ENCODE data around the gene CFAP57.

The CFAP57 gene

DNA sequence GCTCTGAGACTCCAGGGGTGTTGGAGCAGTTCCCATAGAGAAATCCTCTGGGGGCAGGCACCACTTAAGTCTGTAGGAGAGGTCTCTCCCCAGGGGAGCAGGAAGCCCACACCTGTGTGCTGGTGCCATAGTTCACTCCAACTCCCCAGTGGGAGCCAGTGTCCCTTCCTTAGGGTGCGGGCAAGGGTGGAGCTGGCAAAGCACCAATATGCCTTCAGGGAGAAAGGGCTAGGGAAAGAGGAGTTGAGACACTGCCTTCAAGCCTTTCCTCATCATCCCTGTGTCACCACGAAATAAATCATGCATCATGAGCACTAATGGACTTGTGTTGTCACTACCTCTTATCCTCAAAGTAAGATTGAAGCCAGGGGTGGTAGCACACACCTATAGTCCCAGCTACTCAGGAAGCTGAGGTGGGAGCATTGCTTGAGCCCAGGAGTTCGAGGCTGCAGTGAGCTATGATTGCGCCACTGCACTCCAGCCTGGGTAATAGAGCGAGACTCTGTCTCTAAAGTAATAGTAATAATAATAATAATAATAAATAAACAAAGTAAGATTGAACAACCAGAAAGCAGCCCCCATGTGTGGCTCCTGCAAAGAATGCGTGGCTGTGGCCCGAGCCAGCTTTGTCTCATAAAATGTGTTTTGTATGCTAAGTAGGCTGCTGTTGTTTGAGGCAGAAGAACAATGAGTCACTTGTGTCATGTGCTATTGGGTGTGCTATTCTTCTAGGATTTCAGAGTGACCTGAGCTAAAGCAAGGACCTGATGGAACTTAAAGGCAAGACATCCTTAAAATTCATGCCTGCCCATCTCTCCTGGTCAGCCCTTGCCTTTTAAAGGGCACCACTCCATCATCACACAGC lies 122.0 kb downstream of the CFAP57 start:
- Histone ChIP-seq H3K36me3 (ENCODE audit: control insufficient read depth in 1 of 2, insufficient read depth in 2 of 2, low read length in 2 of 2) (no peaks in the 10 kb centered on the region), H3K9me3 (ENCODE audit: control insufficient read depth in 1 of 2, low read length in 2 of 2) (no peaks in the 10 kb centered on the region), H3K27me3 (ENCODE audit: control insufficient read depth in 1 of 2, insufficient read depth in 2 of 2, low read length in 2 of 2) (no peaks in the 10 kb centered on the region), H3K27ac (ENCODE audit: low read depth, low read length) (no peak overlapping the region), H3K9ac (ENCODE audit: low read depth in 1 of 2, low read length in 2 of 2) (no peak overlapping the region), H3K4me3 (ENCODE audit: low read depth in 1 of 2, low read length in 2 of 2) (no peak overlapping the region), H3K4me1 (ENCODE audit: control insufficient read depth in 1 of 2, insufficient read depth in 2 of 2, low read length in 2 of 2) (peaks cover 29 to 42% of the 10 kb centered on the region in 2 donors)

DNA sequence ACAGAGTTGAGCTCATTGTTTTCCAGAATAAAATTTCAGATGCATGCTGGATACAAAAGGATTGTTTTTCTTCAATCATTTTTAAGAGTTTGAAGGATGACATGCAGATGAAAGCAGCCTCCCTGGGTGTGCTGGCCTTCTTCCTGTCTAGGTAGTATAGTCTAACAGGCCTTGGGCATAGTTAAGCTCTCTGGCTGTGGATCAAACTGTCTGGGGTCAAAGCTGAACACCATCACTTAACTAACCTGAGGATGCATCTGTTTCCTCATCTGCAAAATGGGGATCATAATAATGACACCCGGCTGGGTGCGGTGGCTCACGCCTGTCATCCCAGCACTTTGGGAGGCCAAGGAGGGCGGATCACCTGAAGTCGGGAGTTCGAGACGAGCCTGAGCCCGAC lies 122.6 kb downstream of the CFAP57 start:
- peaks cover 28 to 38% of the 10 kb centered on the region in 2 donors for H3K4me1 ChIP-seq (ENCODE audit: control insufficient read depth in 1 of 2, insufficient read depth in 2 of 2, low read length in 2 of 2)
- no peaks in the 10 kb centered on the region for H3K9me3 ChIP-seq (ENCODE audit: control insufficient read depth in 1 of 2, low read length in 2 of 2)
- H3K9ac ChIP-seq (ENCODE audit: low read depth in 1 of 2, low read length in 2 of 2): no peak overlapping the region
- H3K36me3 ChIP-seq (ENCODE audit: control insufficient read depth in 1 of 2, insufficient read depth in 2 of 2, low read length in 2 of 2): no peaks in the 10 kb centered on the region
- no peak overlapping the region for H3K4me3 ChIP-seq (ENCODE audit: low read depth in 1 of 2, low read length in 2 of 2)
- no peaks in the 10 kb centered on the region for H3K27me3 ChIP-seq (ENCODE audit: control insufficient read depth in 1 of 2, insufficient read depth in 2 of 2, low read length in 2 of 2)
- no peak overlapping the region for H3K27ac ChIP-seq (ENCODE audit: low read depth, low read length)

DNA sequence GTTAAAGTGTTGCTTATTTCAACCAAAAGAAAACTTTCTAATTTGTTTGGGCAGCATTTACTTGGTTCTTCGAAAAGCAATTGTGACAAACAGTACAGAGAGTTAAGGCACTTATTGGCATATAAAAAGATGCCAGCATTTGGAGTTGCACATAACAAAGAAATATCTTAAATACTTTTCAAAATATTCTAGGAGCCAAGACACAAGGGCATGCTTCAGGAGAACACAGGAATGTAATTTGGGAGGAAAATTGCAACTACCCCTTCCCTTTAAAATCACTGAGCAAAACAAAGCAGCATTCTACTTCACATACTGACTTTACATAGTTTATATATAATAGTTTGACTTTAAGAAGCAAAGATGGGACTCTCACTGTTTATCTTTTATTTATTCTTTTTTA lies 124.1 kb downstream of the CFAP57 start:
- Histone ChIP-seq H3K27ac (ENCODE audit: low read depth, low read length) (no peak overlapping the region), H3K4me1 (ENCODE audit: control insufficient read depth in 1 of 2, insufficient read depth in 2 of 2, low read length in 2 of 2) (peaks cover 23 to 29% of the 10 kb centered on the region in 2 donors), H3K9ac (ENCODE audit: low read depth in 1 of 2, low read length in 2 of 2) (no peak overlapping the region), H3K9me3 (ENCODE audit: control insufficient read depth in 1 of 2, low read length in 2 of 2) (no peaks in the 10 kb centered on the region), H3K27me3 (ENCODE audit: control insufficient read depth in 1 of 2, insufficient read depth in 2 of 2, low read length in 2 of 2) (no peaks in the 10 kb centered on the region), H3K36me3 (ENCODE audit: control insufficient read depth in 1 of 2, insufficient read depth in 2 of 2, low read length in 2 of 2) (no peaks in the 10 kb centered on the region), H3K4me3 (ENCODE audit: low read depth in 1 of 2, low read length in 2 of 2) (no peak overlapping the region)

DNA sequence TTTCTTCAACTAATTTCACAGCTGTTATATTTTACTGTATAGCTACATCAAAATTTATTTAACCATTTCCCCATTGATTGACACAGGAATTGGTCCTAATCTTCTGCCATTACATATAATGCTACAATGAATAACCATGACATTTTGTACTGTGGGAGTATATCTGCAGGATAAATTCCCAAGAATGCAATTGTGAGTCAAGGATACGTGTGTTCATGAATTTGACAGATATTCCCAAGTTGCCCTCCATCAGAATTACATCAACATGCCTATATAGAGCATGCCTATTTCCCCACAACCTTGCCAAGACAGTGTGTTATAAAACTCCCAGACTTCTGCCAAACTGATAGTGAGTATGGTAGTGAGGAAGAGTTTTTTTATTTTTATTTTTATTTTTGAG lies 125.9 kb downstream of the CFAP57 start:
- H3K27ac ChIP-seq (ENCODE audit: low read depth, low read length): no peak overlapping the region
- no peaks in the 10 kb centered on the region for H3K36me3 ChIP-seq (ENCODE audit: control insufficient read depth in 1 of 2, insufficient read depth in 2 of 2, low read length in 2 of 2)
- H3K27me3 ChIP-seq (ENCODE audit: control insufficient read depth in 1 of 2, insufficient read depth in 2 of 2, low read length in 2 of 2): no peaks in the 10 kb centered on the region
- no peaks in the 10 kb centered on the region for H3K9me3 ChIP-seq (ENCODE audit: control insufficient read depth in 1 of 2, low read length in 2 of 2)
- H3K9ac ChIP-seq (ENCODE audit: low read depth in 1 of 2, low read length in 2 of 2): no peak overlapping the region
- no peak overlapping the region for H3K4me3 ChIP-seq (ENCODE audit: low read depth in 1 of 2, low read length in 2 of 2)
- peaks cover 29 to 36% of the 10 kb centered on the region in 2 donors for H3K4me1 ChIP-seq (ENCODE audit: control insufficient read depth in 1 of 2, insufficient read depth in 2 of 2, low read length in 2 of 2)

DNA sequence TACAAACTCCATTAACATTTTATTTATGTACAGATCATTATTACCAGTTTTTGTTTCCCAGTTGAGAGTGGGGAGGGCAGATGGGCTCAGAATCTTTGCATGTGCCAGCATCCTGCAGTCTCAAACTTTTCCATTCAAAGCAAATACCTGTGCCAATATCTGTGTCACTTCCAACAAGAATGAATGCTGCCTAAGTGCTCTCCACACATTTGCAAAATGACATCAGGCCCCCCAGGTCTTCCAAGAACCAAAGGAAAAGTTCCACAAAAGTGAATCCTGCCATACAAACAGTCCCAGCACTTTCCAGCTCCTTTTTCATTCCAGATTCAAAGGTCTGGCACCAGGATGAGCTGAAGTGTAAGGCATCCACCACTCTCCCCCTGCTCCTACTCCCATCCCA lies 127.0 kb downstream of the CFAP57 start:
- no peak overlapping the region for H3K27ac ChIP-seq (ENCODE audit: low read depth, low read length)
- H3K9ac ChIP-seq (ENCODE audit: low read depth in 1 of 2, low read length in 2 of 2): no peak overlapping the region
- H3K36me3 ChIP-seq (ENCODE audit: control insufficient read depth in 1 of 2, insufficient read depth in 2 of 2, low read length in 2 of 2): no peaks in the 10 kb centered on the region
- H3K4me3 ChIP-seq (ENCODE audit: low read depth in 1 of 2, low read length in 2 of 2): no peak overlapping the region
- H3K9me3 ChIP-seq (ENCODE audit: control insufficient read depth in 1 of 2, low read length in 2 of 2): no peaks in the 10 kb centered on the region
- peaks cover 28 to 36% of the 10 kb centered on the region in 2 donors for H3K4me1 ChIP-seq (ENCODE audit: control insufficient read depth in 1 of 2, insufficient read depth in 2 of 2, low read length in 2 of 2)
- H3K27me3 ChIP-seq (ENCODE audit: control insufficient read depth in 1 of 2, insufficient read depth in 2 of 2, low read length in 2 of 2): no peaks in the 10 kb centered on the region

DNA sequence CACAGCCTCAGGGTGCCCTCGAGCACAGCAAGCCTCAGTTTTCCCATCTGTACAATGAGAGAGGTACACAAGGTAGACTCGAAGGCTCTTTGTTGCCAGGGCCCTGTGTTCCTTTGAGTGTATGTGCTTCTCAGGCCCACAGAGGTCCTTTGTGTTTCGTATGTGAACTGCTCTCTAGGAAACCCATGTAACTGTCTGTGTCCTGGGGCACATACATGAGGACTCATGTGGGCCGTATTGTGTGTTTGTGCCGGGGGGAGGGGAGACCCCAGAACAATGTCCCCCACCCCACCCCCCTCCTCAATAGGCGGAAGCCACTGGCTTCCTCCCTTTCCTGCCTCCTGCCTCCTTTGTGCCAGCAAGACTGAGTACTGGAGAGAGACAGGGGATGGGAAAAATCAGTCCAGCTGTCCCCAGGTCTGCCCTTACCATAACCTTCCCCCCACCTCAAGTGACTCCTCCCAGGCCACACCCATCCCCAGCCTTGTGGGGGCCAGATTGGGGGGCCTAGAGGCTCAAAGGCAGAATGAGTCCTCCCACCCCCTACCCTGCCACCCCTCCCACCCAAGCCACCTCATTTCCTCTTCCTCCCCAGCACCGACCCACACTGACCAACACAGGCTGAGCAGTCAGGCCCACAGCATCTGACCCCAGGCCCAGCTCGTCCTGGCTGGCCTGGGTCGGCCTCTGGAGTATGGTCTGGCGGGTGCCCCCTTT lies 128.4 kb downstream of the CFAP57 start, which contains the start of gene TIE1:
TSS of gene TIE1 (plus strand) at position 605 of the 717 bp plus-strand sequence. CDS start at position 695, 90 bp downstream.
- peak within 1 kb of the TSS; percentile 8 for H3K27ac ChIP-seq (ENCODE audit: low read depth, low read length)
- H3K36me3 ChIP-seq (ENCODE audit: control insufficient read depth in 1 of 2, insufficient read depth in 2 of 2, low read length in 2 of 2): no peaks in the 10 kb centered on the region
- no peaks in the 10 kb centered on the region for H3K27me3 ChIP-seq (ENCODE audit: control insufficient read depth in 1 of 2, insufficient read depth in 2 of 2, low read length in 2 of 2)
- no peak within 1 kb of the TSS for H3K9ac ChIP-seq (ENCODE audit: low read depth in 1 of 2, low read length in 2 of 2)
- H3K4me3 ChIP-seq (ENCODE audit: low read depth in 1 of 2, low read length in 2 of 2): no peak within 1 kb of the TSS
- peaks cover 21 to 28% of the 10 kb centered on the region in 2 donors for H3K4me1 ChIP-seq (ENCODE audit: control insufficient read depth in 1 of 2, insufficient read depth in 2 of 2, low read length in 2 of 2)
- no peaks in the 10 kb centered on the region for H3K9me3 ChIP-seq (ENCODE audit: control insufficient read depth in 1 of 2, low read length in 2 of 2)

DNA sequence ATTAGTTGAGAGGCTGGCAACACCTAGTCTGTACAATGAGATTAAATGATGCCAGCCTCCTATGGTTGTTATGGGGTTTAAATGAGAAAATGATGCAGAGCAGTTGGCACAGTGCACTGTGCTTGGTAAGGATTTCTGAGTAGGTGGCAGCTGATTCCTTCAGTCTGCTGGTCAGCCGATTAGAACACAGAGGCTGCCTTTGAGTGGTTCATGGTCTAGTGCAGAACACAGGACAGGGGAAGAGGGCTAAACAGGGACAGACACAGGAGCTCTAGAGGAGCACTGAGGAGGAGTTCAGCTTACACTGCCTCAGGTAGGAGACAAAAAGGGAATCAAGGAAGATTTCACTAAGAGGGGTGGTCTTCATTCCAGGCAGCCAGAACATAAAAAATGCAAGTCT lies 130.1 kb downstream of the CFAP57 start:
- no peak overlapping the region for H3K27ac ChIP-seq (ENCODE audit: low read depth, low read length)
- no peaks in the 10 kb centered on the region for H3K36me3 ChIP-seq (ENCODE audit: control insufficient read depth in 1 of 2, insufficient read depth in 2 of 2, low read length in 2 of 2)
- H3K9me3 ChIP-seq (ENCODE audit: control insufficient read depth in 1 of 2, low read length in 2 of 2): no peaks in the 10 kb centered on the region
- no peaks in the 10 kb centered on the region for H3K27me3 ChIP-seq (ENCODE audit: control insufficient read depth in 1 of 2, insufficient read depth in 2 of 2, low read length in 2 of 2)
- no peak overlapping the region for H3K9ac ChIP-seq (ENCODE audit: low read depth in 1 of 2, low read length in 2 of 2)
- peaks cover 22 to 28% of the 10 kb centered on the region in 2 donors for H3K4me1 ChIP-seq (ENCODE audit: control insufficient read depth in 1 of 2, insufficient read depth in 2 of 2, low read length in 2 of 2)
- no peak overlapping the region for H3K4me3 ChIP-seq (ENCODE audit: low read depth in 1 of 2, low read length in 2 of 2)

DNA sequence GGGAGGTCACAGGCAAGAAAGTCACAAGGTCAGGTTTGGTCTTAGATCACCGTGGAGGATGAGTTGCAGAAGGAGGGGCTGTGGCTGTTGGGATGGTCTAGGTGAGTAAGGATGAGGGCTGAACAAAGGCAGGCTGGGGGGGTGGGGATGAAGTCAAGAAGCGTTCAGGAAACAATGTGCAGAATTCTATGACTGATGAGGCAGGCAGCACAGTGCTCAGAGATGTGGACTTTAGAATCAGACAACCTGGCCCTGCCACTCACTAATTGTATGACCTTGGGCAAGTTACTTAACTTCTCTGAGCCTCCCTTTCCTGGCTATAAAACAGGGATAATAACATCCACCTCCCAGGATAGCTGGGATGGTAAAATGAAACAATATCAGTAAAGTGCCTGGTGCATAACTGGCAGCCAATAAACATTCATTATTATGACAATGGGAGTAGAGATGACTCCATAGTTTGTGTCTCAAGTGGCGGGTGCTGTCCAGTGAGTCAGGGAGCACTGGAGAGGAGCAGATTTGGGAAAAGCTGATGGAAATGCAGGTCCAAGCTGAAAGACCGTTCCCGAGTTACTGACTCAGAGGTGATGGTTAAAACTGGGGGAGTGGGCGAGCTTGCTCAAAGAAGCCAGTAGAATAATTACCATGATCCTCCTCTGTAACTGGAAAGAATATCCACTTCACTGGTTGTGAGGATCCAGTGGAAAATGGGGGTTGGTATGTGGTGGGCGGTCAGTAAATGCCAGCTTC lies 130.8 kb downstream of the CFAP57 start:
- Histone ChIP-seq H3K27me3 (ENCODE audit: control insufficient read depth in 1 of 2, insufficient read depth in 2 of 2, low read length in 2 of 2) (no peaks in the 10 kb centered on the region), H3K9ac (ENCODE audit: low read depth in 1 of 2, low read length in 2 of 2) (no peak overlapping the region), H3K36me3 (ENCODE audit: control insufficient read depth in 1 of 2, insufficient read depth in 2 of 2, low read length in 2 of 2) (no peaks in the 10 kb centered on the region), H3K9me3 (ENCODE audit: control insufficient read depth in 1 of 2, low read length in 2 of 2) (no peaks in the 10 kb centered on the region), H3K4me3 (ENCODE audit: low read depth in 1 of 2, low read length in 2 of 2) (no peak overlapping the region), H3K4me1 (ENCODE audit: control insufficient read depth in 1 of 2, insufficient read depth in 2 of 2, low read length in 2 of 2) (peaks cover 22 to 28% of the 10 kb centered on the region in 2 donors), H3K27ac (ENCODE audit: low read depth, low read length) (no peak overlapping the region)

DNA sequence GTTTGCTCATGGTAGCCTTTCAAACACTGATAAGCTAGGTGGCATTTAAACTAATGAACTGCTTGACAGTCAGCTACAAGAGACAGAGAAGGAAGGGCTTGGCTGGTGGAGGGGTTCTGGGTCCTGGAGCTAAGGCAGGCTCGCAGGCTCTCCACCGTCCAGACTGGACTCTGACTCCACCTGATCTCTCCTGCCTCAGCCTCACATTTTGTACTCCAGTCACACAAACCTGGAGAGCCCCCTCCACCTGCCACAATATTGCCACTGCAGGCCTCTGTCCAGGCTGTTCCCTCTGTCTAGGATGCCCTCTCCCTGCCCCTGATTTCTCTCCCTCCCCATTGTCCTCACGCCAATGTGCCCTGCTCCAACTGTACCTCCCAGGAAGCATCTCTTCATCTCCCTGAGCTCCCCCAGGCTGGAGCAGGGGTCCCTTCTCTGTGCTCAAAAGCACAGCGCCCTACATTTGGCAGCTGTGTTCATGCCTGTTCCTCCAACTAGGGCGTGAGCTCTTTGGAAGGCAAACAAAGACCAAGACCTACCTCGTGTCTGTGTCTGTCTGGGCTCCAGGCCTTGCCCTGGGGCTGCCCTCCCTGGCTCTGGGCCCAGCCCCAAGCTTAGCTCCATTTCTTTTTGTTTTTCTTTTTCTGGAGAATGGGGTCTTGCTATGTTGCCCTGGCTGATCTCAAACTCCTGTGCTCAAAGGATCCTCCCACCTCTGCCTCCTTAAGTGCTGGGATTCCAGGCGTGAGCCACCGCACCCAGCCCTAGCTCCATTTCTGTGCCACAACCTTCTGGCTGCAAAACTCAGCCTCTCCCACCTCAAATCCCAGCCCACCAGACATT lies 131.6 kb downstream of the CFAP57 start:
- Histone ChIP-seq H3K27ac (ENCODE audit: low read depth, low read length) (no peak overlapping the region), H3K4me3 (ENCODE audit: low read depth in 1 of 2, low read length in 2 of 2) (no peak overlapping the region), H3K4me1 (ENCODE audit: control insufficient read depth in 1 of 2, insufficient read depth in 2 of 2, low read length in 2 of 2) (peaks cover 22 to 28% of the 10 kb centered on the region in 2 donors), H3K9ac (ENCODE audit: low read depth in 1 of 2, low read length in 2 of 2) (no peak overlapping the region), H3K9me3 (ENCODE audit: control insufficient read depth in 1 of 2, low read length in 2 of 2) (no peaks in the 10 kb centered on the region), H3K27me3 (ENCODE audit: control insufficient read depth in 1 of 2, insufficient read depth in 2 of 2, low read length in 2 of 2) (no peaks in the 10 kb centered on the region), H3K36me3 (ENCODE audit: control insufficient read depth in 1 of 2, insufficient read depth in 2 of 2, low read length in 2 of 2) (no peaks in the 10 kb centered on the region)

Data from duodenal mucosa (tissue), 2 donors.